ENCODE results near the gene KLHL2.

GRCh38 chr4:165309456-165309855 is 102.1 kb downstream of the KLHL2 start:
- TF ChIP-seq, protein P1, sequence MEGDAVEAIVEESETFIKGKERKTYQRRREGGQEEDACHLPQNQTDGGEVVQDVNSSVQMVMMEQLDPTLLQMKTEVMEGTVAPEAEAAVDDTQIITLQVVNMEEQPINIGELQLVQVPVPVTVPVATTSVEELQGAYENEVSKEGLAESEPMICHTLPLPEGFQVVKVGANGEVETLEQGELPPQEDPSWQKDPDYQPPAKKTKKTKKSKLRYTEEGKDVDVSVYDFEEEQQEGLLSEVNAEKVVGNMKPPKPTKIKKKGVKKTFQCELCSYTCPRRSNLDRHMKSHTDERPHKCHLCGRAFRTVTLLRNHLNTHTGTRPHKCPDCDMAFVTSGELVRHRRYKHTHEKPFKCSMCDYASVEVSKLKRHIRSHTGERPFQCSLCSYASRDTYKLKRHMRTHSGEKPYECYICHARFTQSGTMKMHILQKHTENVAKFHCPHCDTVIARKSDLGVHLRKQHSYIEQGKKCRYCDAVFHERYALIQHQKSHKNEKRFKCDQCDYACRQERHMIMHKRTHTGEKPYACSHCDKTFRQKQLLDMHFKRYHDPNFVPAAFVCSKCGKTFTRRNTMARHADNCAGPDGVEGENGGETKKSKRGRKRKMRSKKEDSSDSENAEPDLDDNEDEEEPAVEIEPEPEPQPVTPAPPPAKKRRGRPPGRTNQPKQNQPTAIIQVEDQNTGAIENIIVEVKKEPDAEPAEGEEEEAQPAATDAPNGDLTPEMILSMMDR (conservative IDR thresholded peaks at IDR 0.05; ENCODE audit: low read depth in 2 of 2): no peak
- TF ChIP-seq POLR2AphosphoS5 (IDR thresholded peaks at IDR 0.05; ENCODE audit: low read depth) (no peak), CREB1 (CRISPR knock-in tag; IDR thresholded peaks at IDR 0.05; ENCODE audit: low read depth) (no peak), EZH2phosphoT487 (IDR thresholded peaks at IDR 0.05; ENCODE audit: unreplicated experiment) (no peak), EZH2 (IDR thresholded peaks at IDR 0.05; ENCODE audit: low read depth, unreplicated experiment) (no peak), STAT1 (IDR thresholded peaks at IDR 0.05; ENCODE audit: unreplicated experiment) (no peak), JUNB (IDR thresholded peaks at IDR 0.05; ENCODE audit: unreplicated experiment) (no peak), NANOG (IDR thresholded peaks at IDR 0.05; ENCODE audit: borderline replicate concordance) (no peak)
- TF ChIP-seq, protein P2, sequence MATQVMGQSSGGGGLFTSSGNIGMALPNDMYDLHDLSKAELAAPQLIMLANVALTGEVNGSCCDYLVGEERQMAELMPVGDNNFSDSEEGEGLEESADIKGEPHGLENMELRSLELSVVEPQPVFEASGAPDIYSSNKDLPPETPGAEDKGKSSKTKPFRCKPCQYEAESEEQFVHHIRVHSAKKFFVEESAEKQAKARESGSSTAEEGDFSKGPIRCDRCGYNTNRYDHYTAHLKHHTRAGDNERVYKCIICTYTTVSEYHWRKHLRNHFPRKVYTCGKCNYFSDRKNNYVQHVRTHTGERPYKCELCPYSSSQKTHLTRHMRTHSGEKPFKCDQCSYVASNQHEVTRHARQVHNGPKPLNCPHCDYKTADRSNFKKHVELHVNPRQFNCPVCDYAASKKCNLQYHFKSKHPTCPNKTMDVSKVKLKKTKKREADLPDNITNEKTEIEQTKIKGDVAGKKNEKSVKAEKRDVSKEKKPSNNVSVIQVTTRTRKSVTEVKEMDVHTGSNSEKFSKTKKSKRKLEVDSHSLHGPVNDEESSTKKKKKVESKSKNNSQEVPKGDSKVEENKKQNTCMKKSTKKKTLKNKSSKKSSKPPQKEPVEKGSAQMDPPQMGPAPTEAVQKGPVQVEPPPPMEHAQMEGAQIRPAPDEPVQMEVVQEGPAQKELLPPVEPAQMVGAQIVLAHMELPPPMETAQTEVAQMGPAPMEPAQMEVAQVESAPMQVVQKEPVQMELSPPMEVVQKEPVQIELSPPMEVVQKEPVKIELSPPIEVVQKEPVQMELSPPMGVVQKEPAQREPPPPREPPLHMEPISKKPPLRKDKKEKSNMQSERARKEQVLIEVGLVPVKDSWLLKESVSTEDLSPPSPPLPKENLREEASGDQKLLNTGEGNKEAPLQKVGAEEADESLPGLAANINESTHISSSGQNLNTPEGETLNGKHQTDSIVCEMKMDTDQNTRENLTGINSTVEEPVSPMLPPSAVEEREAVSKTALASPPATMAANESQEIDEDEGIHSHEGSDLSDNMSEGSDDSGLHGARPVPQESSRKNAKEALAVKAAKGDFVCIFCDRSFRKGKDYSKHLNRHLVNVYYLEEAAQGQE (IDR thresholded peaks at IDR 0.05; ENCODE audit: unreplicated experiment): no peak

Data from GM23338 (cell line).